ENCODE data around the gene PCBP4.
A peak's percentile ranks its signal among the peaks of the same experiment; 100 is the strongest.
"Not testable (repeated sequence)": the region's sequence is repeated elsewhere in the genome, so short reads cannot be mapped to it uniquely, and the experiment has no call there.

Gene PCBP4

GRCh38 chr3:51993657-51994056 lies 26.4 kb upstream of the PCBP4 start:
- not testable (repeated sequence) for DNase-seq

- no peak for DNase-seq
These were observed 24.9 kb upstream of the PCBP4 start for GRCh38 chr3:51992017-51992682.

- not testable (repeated sequence) for DNase-seq
These were observed 23.3 kb upstream of the PCBP4 start for GRCh38 chr3:51990501-51990971.

GRCh38 chr3:51988286-51989146 lies 21.3 kb upstream of the PCBP4 start:
- DNase-seq = no peak

GRCh38 chr3:51987568-51987967 lies 20.3 kb upstream of the PCBP4 start:
- DNase-seq = no peak

- no peak for DNase-seq
These were observed 19.0 kb upstream of the PCBP4 start for GRCh38 chr3:51986010-51986947.

- no peak for DNase-seq
These were observed 17.8 kb upstream of the PCBP4 start for GRCh38 chr3:51985063-51985462.

- no peak for DNase-seq
These were observed 17.0 kb upstream of the PCBP4 start for GRCh38 chr3:51984269-51984647.

- DNase-seq = no peak
These were observed 16.5 kb upstream of the PCBP4 start for GRCh38 chr3:51983578-51984268.

GRCh38 chr3:51982838-51983577 lies 15.8 kb upstream of the PCBP4 start, which contains the start of gene ACY1:
Gene ACY1 (plus strand): TSS chr3:51983535. CDS start chr3:51984065, 530 bp downstream.
- DNase-seq = no peak

- no peak for DNase-seq
These were observed 15.1 kb upstream of the PCBP4 start for GRCh38 chr3:51982352-51982837.

GRCh38 chr3:51980253-51980652 lies 13.0 kb upstream of the PCBP4 start:
- DNase-seq = no peak

GRCh38 chr3:51978143-51978502 lies 10.9 kb upstream of the PCBP4 start:
- no peak for DNase-seq

GRCh38 chr3:51977446-51978142 lies 10.3 kb upstream of the PCBP4 start:
- DNase-seq = no peak

- peak; percentile 73 to 80 for DNase-seq
These were observed 8.7 kb upstream of the PCBP4 start for GRCh38 chr3:51975852-51976549.

GRCh38 chr3:51974963-51975851 lies 8.0 kb upstream of the PCBP4 start, which contains the start of gene ABHD14A:
Gene ABHD14A (plus strand): TSS chr3:51975064. CDS start chr3:51975136, 72 bp downstream.
- peak in 1 of 2 experiments; percentile 59 for DNase-seq

GRCh38 chr3:51974277-51974962 lies 7.2 kb upstream of the PCBP4 start:
- DNase-seq = no peak

- no peak for DNase-seq
These were observed 4.1 kb upstream of the PCBP4 start for GRCh38 chr3:51971350-51971749.
